Left ventricle myocardium superior (tissue), 1 donor: ENCODE data around the gene PPEF1. TPM values are rescaled to one million over a fixed set of nuclear protein-coding genes. Genes with fewer than 3 reads are reported as not detected.
A peak's percentile ranks its signal among the peaks of the same experiment; 100 is the strongest.

ENCODE experiments used
- ATAC-seq: fragments of 200-7000 bp; cut with Tn5 transposase; one replicate; pipeline ENCODE4 v1.9.1; 2020; ENCODE audit warnings: mild to moderate bottlenecking, moderate library complexity
- DNase-seq: peaks from one replicate; pipeline ENCODE4 v3.0.0-alpha.2; 2020
- intact Hi-C: fragments of 100-400 bp; cut with micrococcal nuclease; formaldehyde crosslinking; loops from one replicate; pipeline ENCODE4 v1.11.0; 2022
- total RNA-seq: library from RNA; stranded (reverse); fragmentation: NEBNext Ultra II Directional; extraction: Animal tissue kit (Norgen Biotek cat#: 25700); gene quantifications from one replicate; pipeline ENCODE4 v1.2.1, GENCODE V29; 2021
- donor health status: DM: no; HTN: yes; CAD: no; lungs with severe emphysema.

PPEF1 gene
- total RNA-seq, 1 donor from 2014 or later: 0.25 TPM

- DNase-seq (no peak), ATAC-seq (peak; percentile 22)
- intact Hi-C loops: no loop called here
Observed at GRCh38 chrX:18872621-18873020, 165.2 kb downstream of the PPEF1 start.

GRCh38 chrX:18873189-18873791 lies 165.8 kb downstream of the PPEF1 start:
- peak; percentile 92 for ATAC-seq
- peak; percentile 58 for DNase-seq
- intact Hi-C loops: no loop called here

- DNase-seq (no peak), ATAC-seq (no peak)
- intact Hi-C loops: no loop called here
Observed at GRCh38 chrX:18873836-18874235, 166.4 kb downstream of the PPEF1 start.

- intact Hi-C loops: no loop called here
- no peak for DNase-seq
- ATAC-seq: no peak
Observed at GRCh38 chrX:18874560-18875255, 167.3 kb downstream of the PPEF1 start.

GRCh38 chrX:18875256-18875878 lies 167.9 kb downstream of the PPEF1 start:
- ATAC-seq (no peak), DNase-seq (no peak)
- intact Hi-C loops: no loop called here

GRCh38 chrX:18877469-18877868 lies 170.0 kb downstream of the PPEF1 start:
- DNase-seq (no peak), ATAC-seq (no peak)
- intact Hi-C loops: no loop called here

Other genes starting within 250 kb of the PPEF1 start
- not detected for gene RS1, start 35.5 kb upstream of the PPEF1 start, total RNA-seq